ENCODE results near the gene PPP1R1B.

GRCh38 chr17:39648616-39649366 lies 22.0 kb downstream of the PPP1R1B start:
- TF ChIP-seq, protein P1, sequence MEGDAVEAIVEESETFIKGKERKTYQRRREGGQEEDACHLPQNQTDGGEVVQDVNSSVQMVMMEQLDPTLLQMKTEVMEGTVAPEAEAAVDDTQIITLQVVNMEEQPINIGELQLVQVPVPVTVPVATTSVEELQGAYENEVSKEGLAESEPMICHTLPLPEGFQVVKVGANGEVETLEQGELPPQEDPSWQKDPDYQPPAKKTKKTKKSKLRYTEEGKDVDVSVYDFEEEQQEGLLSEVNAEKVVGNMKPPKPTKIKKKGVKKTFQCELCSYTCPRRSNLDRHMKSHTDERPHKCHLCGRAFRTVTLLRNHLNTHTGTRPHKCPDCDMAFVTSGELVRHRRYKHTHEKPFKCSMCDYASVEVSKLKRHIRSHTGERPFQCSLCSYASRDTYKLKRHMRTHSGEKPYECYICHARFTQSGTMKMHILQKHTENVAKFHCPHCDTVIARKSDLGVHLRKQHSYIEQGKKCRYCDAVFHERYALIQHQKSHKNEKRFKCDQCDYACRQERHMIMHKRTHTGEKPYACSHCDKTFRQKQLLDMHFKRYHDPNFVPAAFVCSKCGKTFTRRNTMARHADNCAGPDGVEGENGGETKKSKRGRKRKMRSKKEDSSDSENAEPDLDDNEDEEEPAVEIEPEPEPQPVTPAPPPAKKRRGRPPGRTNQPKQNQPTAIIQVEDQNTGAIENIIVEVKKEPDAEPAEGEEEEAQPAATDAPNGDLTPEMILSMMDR (IDR thresholded peaks at IDR 0.05 in 4 of 5, conservative IDR thresholded peaks at IDR 0.05 in 1 of 5), result no peak
- TF ChIP-seq POLR2A (IDR thresholded peaks at IDR 0.05), result no peak

Measured in gastrocnemius medialis (tissue), 4 donors.